HK-2 (cell line): Measurements from ENCODE around the gene PDZD7.

Experiments used
- DNase-seq: peaks from one replicate; pipeline ENCODE4 v3.0.0-alpha.2; 2018; ENCODE audit not compliant: unreplicated experiment

The PDZD7 gene

GRCh38 chr10:100968062-100968736 is 62.7 kb downstream of the PDZD7 start:
- DNase-seq = no peak

GRCh38 chr10:100967332-100967731 is 63.6 kb downstream of the PDZD7 start:
- DNase-seq = no peak

GRCh38 chr10:100966887-100967286 is 64.0 kb downstream of the PDZD7 start:
- no peak for DNase-seq

- DNase-seq = no peak
These were observed 65.1 kb downstream of the PDZD7 start for GRCh38 chr10:100965820-100966219.

- no peak for DNase-seq
These were observed 67.1 kb downstream of the PDZD7 start for GRCh38 chr10:100963826-100964225.

- no peak for DNase-seq
These were observed 68.4 kb downstream of the PDZD7 start for GRCh38 chr10:100962351-100963080.

GRCh38 chr10:100960251-100960650 is 70.7 kb downstream of the PDZD7 start:
- DNase-seq = no peak
